Nephron progenitor cell (in vitro differentiated cells): Measurements from ENCODE around the gene ZNF253.

Experiments
- DNase-seq: peaks from one replicate; pipeline ENCODE4 v3.0.0; 2021
- H3K27ac Mint-ChIP-seq: 2 replicates; pipeline ENCODE4 v1.8.0; 2021; ENCODE audit warnings: mild to moderate bottlenecking, moderate library complexity, mixed read lengths
- H3K27me3 Mint-ChIP-seq: 2 replicates; pipeline ENCODE4 v1.8.0; 2021; ENCODE audit warnings: mild to moderate bottlenecking, low read depth, mixed read lengths; ENCODE audit not compliant: poor library complexity
- H3K36me3 Mint-ChIP-seq: 2 replicates; pipeline ENCODE4 v1.8.0; 2021; ENCODE audit warnings: low read depth, mixed read lengths
- H3K4me1 Mint-ChIP-seq: 2 replicates; pipeline ENCODE4 v1.8.0; 2021; ENCODE audit warnings: mixed read lengths
- H3K4me3 Mint-ChIP-seq: 2 replicates; pipeline ENCODE4 v1.8.0; 2021; ENCODE audit warnings: mild to moderate bottlenecking, moderate library complexity, mixed read lengths
- H3K9me3 Mint-ChIP-seq: 2 replicates; pipeline ENCODE4 v1.8.0; 2021; ENCODE audit warnings: mild to moderate bottlenecking, moderate library complexity, mixed read lengths
- TF ChIP-seq, protein P1 (sequence below): fragments of 200-600 bp; sonication (generic); IDR thresholded peaks from 2 replicates; pipeline ENCODE4 v1.5.0; 2021; ENCODE audit warnings: antibody characterized with exemption

The ZNF253 gene

GRCh38 chr19:19943848-19944582 lies 78.3 kb downstream of the ZNF253 start:
- no peak for DNase-seq
- Mint-ChIP-seq H3K4me3 (no peak overlapping the region), H3K27me3 (no peaks in the 10 kb centered on the region), H3K36me3 (peaks cover 13% of the 10 kb centered on the region), H3K4me1 (no peaks in the 10 kb centered on the region), H3K27ac (no peak overlapping the region), H3K9me3 (peaks cover 51% of the 10 kb centered on the region)
- TF ChIP-seq, protein P1, sequence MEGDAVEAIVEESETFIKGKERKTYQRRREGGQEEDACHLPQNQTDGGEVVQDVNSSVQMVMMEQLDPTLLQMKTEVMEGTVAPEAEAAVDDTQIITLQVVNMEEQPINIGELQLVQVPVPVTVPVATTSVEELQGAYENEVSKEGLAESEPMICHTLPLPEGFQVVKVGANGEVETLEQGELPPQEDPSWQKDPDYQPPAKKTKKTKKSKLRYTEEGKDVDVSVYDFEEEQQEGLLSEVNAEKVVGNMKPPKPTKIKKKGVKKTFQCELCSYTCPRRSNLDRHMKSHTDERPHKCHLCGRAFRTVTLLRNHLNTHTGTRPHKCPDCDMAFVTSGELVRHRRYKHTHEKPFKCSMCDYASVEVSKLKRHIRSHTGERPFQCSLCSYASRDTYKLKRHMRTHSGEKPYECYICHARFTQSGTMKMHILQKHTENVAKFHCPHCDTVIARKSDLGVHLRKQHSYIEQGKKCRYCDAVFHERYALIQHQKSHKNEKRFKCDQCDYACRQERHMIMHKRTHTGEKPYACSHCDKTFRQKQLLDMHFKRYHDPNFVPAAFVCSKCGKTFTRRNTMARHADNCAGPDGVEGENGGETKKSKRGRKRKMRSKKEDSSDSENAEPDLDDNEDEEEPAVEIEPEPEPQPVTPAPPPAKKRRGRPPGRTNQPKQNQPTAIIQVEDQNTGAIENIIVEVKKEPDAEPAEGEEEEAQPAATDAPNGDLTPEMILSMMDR, result no peak
